ENCODE results near the gene JRKL. TPM values are rescaled to one million over a fixed set of nuclear protein-coding genes. Genes with fewer than 3 reads are reported as not detected.
A peak's percentile ranks its signal among the peaks of the same experiment; 100 is the strongest.
"Not testable (repeated sequence)": the region's sequence is repeated elsewhere in the genome, so short reads cannot be mapped to it uniquely, and the experiment has no call there.

The JRKL gene
- total RNA-seq, 2 experiments from 2014 or later = 12.9 to 15.7 TPM

DNA sequence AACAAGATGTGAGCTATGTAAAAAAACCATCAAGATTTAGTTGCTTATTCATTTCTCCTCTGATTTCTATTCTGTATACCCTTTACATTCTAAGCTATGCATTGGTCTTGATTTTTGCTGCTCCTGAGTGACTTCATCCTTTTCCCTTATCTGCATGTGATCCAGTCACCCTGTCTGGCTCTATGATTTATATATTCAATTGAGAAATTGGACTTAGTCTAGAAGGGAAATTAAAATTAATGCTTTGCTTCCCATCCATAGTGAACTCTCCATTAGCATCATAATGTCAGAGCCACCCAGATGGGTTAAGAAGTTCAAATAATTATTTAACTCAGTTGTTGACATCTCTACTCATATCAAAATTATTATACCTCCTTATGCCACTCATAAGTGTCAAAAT, 5.0 kb downstream of the JRKL start:
- ChIA-PET POLR2A (interaction anchor here (0.6 to 0.7 kb wide), 4 partner anchors 66 to 1427 kb away, joined by 3 to 6 read pairs (median 4); no protein-coding TSS in a partner anchor), CTCF (interaction anchor here (0.6 to 2.7 kb wide), 20 partner anchors 8 to 595 kb away, joined by 3 to 32 read pairs (median 6); no protein-coding TSS in a partner anchor)
- Mint-ChIP-seq H3K27ac (no peak overlapping the region), H3K27me3 (no peaks in the 10 kb centered on the region), H3K36me3 (ENCODE audit: low read depth) (peaks cover 19% of the 10 kb centered on the region), H3K4me3 (no peak overlapping the region), H3K4me1 (peaks cover 42% of the 10 kb centered on the region), H3K9me3 (ENCODE audit: low read depth) (peaks cover 4% of the 10 kb centered on the region)
- ATAC-seq = no peak
- intact Hi-C loops (cut with DNase I, micrococcal nuclease) = loop anchor here (1.0 to 5.0 kb wide), 4 partner anchors 137 to 1852 kb away; partner anchors contain the start of genes FUT4 (in 1 of the 2) and MTMR2 (in 1 of the 2)
- DNase-seq = no peak

DNA sequence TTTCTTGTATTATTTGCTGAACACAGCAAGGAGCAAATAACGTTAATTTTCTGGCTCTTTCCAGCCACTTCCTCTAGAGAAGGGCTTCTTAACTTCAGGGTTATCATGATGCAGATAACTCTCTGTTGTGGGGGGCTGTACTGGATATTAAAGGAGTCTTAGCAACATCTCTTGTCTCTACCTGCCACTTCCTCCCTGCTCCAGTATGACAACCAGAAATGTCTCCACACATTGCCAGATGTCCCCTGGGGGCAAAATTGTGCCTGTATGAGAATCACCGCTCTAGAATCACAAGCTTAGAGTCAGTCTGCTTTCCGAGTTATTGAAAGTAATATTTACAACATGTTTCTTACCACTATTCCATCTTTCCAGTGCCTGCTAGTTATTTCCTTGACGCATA, 6.8 kb downstream of the JRKL start:
- Mint-ChIP-seq H3K4me1 (peaks cover 27% of the 10 kb centered on the region), H3K27me3 (no peaks in the 10 kb centered on the region), H3K9me3 (ENCODE audit: low read depth) (no peaks in the 10 kb centered on the region), H3K27ac (no peak overlapping the region), H3K36me3 (ENCODE audit: low read depth) (peaks cover 6% of the 10 kb centered on the region), H3K4me3 (no peak overlapping the region)
- POLR2A ChIA-PET = interaction anchor here (0.5 kb wide), 1 partner anchor 285 kb away, joined by 3 read pairs; no protein-coding TSS in a partner anchor
- CTCF ChIA-PET = interaction anchor here (0.8 to 1.4 kb wide), 3 partner anchors 127 to 606 kb away, joined by 3 to 5 read pairs (median 4); partner anchors contain the start of gene CEP57
- ATAC-seq (no peak), DNase-seq (no peak)
- intact Hi-C loops (cut with DNase I, micrococcal nuclease) = no loop called here

DNA sequence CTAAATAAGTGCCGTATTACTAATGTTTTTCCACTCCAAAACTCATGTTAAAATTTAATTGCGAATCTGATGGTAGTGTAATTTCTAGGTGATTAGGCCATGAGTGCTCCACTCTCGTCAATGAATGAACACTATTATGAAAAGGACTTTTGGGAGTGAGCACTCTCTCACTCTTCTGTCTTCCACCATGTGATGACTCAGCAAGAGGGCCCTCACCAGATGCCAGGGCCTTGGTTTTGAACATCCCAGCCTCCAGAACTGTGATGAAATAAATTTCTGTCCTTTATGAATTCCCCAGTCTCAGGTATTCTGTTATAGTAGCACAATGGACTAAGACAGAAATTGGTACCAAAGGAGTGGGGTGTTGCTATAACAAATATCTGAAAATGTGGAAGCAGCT, 8.1 kb downstream of the JRKL start:
- no peak overlapping the region for H3K27ac Mint-ChIP-seq
- no peaks in the 10 kb centered on the region for H3K9me3 Mint-ChIP-seq (ENCODE audit: low read depth)
- CTCF ChIA-PET = no interaction called here
- DNase-seq (no peak), ATAC-seq (no peak)
- no peaks in the 10 kb centered on the region for H3K36me3 Mint-ChIP-seq (ENCODE audit: low read depth)
- H3K27me3 Mint-ChIP-seq = peaks cover under 1% of the 10 kb centered on the region
- H3K4me1 Mint-ChIP-seq = peaks cover 16% of the 10 kb centered on the region
- intact Hi-C loops (cut with DNase I, micrococcal nuclease) = no loop called here
- H3K4me3 Mint-ChIP-seq = no peak overlapping the region
- POLR2A ChIA-PET = no interaction called here

DNA sequence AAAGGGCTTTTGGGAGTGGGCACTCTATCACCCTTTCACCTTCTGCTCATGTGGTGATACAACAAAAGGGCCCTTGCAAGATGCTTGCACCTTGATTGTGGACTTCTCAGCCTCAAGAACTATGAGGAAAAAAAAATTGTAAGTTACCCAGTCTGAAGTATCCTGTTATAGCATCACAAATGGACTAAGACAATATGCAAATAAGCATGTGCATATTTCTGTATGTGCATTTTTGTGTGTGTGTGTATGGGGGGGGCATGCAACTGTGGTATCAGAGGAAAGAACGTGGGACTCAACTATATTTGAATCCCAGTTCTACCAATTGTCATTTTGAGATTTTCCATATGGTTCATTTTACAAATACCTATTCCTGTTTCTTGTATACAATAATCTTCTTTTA, 10.9 kb downstream of the JRKL start:
- intact Hi-C loops (cut with DNase I, micrococcal nuclease) = no loop called here
- Mint-ChIP-seq H3K9me3 (ENCODE audit: low read depth) (no peaks in the 10 kb centered on the region), H3K27me3 (peaks cover 2% of the 10 kb centered on the region), H3K36me3 (ENCODE audit: low read depth) (no peaks in the 10 kb centered on the region), H3K4me3 (no peak overlapping the region), H3K4me1 (peaks cover 7% of the 10 kb centered on the region), H3K27ac (no peak overlapping the region)
- DNase-seq (no peak), ATAC-seq (no peak)
- CTCF ChIA-PET = no interaction called here
- POLR2A ChIA-PET = no interaction called here

DNA sequence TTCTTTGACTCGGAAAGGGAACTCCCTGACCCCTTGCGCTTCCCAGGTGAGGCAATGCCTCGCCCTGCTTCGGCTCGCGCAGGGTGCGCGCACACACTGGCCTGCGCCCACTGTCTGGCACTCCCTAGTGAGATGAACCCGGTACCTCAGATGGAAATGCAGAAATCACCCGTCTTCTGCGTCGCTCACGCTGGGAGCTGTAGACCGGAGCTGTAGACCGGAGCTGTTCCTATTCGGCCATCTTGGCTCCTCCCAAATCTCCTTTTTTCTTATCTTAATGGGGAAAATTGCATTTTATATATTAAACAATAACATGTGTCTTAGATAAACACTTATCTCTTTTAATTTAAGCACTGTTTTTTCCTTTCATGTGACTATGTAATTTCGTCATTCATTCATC, 21.6 kb downstream of the JRKL start:
- H3K9me3 Mint-ChIP-seq (ENCODE audit: low read depth); POLR2A ChIA-PET; intact Hi-C loops (cut with DNase I, micrococcal nuclease); H3K4me1 Mint-ChIP-seq; H3K27ac Mint-ChIP-seq; H3K27me3 Mint-ChIP-seq; CTCF ChIA-PET; DNase-seq; H3K36me3 Mint-ChIP-seq (ENCODE audit: low read depth); ATAC-seq: not testable (repeated sequence)
- peak overlapping the region; percentile 32 for H3K4me3 Mint-ChIP-seq

DNA sequence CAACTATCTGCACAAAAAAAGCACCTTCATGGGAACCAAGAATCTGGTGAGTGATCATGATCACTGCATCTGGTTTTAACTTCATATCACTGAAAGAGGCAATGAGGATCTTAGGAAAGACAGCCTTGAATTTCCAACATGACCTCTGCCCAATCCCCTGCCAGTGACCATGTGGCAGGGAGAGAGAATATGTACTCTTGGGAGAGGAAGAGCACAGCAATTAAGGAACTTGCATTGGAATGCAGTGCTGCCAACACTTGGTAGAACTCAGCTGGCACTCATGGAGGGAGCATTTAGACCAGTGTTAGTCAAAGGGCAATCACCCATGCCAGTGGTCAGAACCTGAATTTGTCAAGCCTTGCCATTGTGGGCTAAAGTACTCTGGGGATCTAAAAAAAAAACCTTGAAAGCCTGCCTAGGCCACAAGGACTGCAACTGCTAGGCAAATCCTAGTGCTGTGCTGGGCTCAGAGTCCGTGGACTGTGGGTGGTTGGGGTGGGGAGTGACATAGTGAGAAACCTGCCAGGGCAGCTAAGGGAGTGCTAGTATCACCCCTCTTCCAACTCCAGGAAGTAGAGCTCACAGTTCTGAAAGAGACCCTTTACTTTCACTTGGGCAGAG, 23.1 kb downstream of the JRKL start:
- ATAC-seq = no peak
- Mint-ChIP-seq H3K4me1 (peaks cover 5% of the 10 kb centered on the region), H3K27me3 (peaks cover 11% of the 10 kb centered on the region)

DNA sequence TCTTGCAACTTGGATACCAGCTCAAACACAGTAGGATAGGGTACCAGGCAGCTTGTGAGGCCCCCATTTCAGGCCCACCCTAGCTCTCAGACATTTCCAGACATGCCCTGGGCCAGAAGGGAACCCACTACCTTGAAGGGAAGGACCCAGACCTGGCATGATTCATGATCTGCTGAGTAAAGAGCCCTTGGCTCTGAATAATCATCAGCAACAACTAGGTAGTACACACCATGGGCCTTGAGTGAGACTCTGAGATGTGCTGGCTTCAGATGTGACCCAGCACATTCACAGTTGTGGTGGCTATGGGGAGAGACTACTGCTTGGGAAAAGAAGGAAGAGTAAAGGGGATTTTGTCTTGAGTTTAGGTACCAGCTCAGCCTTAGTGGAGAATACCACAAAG, 23.6 kb downstream of the JRKL start:
- peaks cover 5% of the 10 kb centered on the region for H3K4me1 Mint-ChIP-seq
- intact Hi-C loops (cut with DNase I, micrococcal nuclease) = no loop called here
- ChIA-PET POLR2A (no interaction called here), CTCF (interaction anchor here (1.8 kb wide), 1 partner anchor 19 kb away, joined by 4 read pairs; no protein-coding TSS in a partner anchor)
- DNase-seq (no peak), ATAC-seq (no peak)
- H3K4me3 Mint-ChIP-seq = no peak overlapping the region
- H3K27me3 Mint-ChIP-seq = peaks cover 11% of the 10 kb centered on the region
- H3K9me3 Mint-ChIP-seq (ENCODE audit: low read depth) = no peaks in the 10 kb centered on the region
- H3K36me3 Mint-ChIP-seq (ENCODE audit: low read depth) = no peaks in the 10 kb centered on the region
- no peak overlapping the region for H3K27ac Mint-ChIP-seq

More for the DNA sequence above, 23.1 kb downstream of the JRKL start:
- DNase-seq = no peak
- Mint-ChIP-seq H3K9me3 (ENCODE audit: low read depth) (no peaks in the 10 kb centered on the region), H3K36me3 (ENCODE audit: low read depth) (no peaks in the 10 kb centered on the region), H3K27ac (no peak overlapping the region), H3K4me3 (no peak overlapping the region)
- CTCF ChIA-PET = no interaction called here
- POLR2A ChIA-PET = no interaction called here
- intact Hi-C loops (cut with DNase I, micrococcal nuclease) = no loop called here

DNA sequence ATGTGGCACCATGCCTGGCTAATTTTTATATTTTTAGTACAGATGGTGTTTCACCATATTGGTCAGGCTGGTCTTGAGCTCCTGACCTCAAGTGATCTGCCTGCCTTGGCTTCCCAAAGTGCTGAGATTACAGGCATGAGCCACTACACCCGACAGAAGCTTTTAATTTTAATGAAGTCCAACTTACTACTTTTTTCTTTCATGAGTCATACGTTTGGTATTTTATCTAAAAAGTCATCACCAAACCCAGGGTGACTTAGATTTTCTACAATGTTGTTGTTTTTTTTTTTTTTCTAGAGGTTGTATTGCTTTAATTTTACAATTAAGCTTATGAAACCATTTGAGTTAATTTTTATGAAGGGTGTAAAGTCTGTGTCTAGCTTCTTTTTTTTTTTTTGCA, 34.9 kb downstream of the JRKL start:
- Mint-ChIP-seq H3K27ac (no peak overlapping the region), H3K9me3 (ENCODE audit: low read depth) (no peaks in the 10 kb centered on the region), H3K4me3 (no peak overlapping the region), H3K4me1 (peaks cover 14% of the 10 kb centered on the region), H3K36me3 (ENCODE audit: low read depth) (no peaks in the 10 kb centered on the region), H3K27me3 (peaks cover 28% of the 10 kb centered on the region)
- ChIA-PET POLR2A (interaction anchor here (0.6 to 0.7 kb wide), 2 partner anchors 228 to 634 kb away, joined by 3 to 5 read pairs; no protein-coding TSS in a partner anchor), CTCF (interaction anchor here (0.6 to 3.9 kb wide), 11 partner anchors 10 to 1638 kb away, joined by 3 to 39 read pairs (median 4); no protein-coding TSS in a partner anchor)
- DNase-seq = no peak
- intact Hi-C loops (cut with DNase I, micrococcal nuclease) = loop anchor here (1.0 to 5.0 kb wide), 6 partner anchors 588 to 1902 kb away; partner anchors contain the start of gene CEP57 (in 1 of the 2)
- ATAC-seq = peak; percentile 80

DNA sequence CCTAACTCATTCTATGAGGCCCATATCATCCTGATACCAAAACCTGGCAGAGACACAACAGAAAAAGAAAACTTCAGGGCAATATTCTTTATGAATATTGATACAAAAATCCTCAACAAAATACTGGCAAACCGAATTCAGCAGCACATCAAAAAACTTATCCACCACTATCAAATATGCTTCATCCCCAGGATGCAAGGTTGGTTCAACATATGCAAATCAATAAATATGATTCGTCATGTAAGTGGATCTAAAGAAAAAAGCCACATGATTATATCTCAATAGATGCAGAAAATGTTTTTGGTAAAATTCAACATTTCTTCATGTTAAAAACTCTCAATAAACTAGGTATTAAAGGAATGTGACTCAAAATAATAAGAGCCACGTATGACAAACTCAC, 40.9 kb downstream of the JRKL start:
- Mint-ChIP-seq H3K4me1 (peaks cover 8% of the 10 kb centered on the region), H3K27me3 (peaks cover 37% of the 10 kb centered on the region), H3K4me3 (no peak overlapping the region), H3K36me3 (ENCODE audit: low read depth) (no peaks in the 10 kb centered on the region), H3K27ac (no peak overlapping the region), H3K9me3 (ENCODE audit: low read depth) (no peaks in the 10 kb centered on the region)
- intact Hi-C loops (cut with DNase I, micrococcal nuclease) = no loop called here
- ChIA-PET CTCF (interaction anchor here (0.5 kb wide), 1 partner anchor 1061 kb away, joined by 4 read pairs; no protein-coding TSS in a partner anchor), POLR2A (no interaction called here)
- DNase-seq = no peak
- ATAC-seq = no peak

DNA sequence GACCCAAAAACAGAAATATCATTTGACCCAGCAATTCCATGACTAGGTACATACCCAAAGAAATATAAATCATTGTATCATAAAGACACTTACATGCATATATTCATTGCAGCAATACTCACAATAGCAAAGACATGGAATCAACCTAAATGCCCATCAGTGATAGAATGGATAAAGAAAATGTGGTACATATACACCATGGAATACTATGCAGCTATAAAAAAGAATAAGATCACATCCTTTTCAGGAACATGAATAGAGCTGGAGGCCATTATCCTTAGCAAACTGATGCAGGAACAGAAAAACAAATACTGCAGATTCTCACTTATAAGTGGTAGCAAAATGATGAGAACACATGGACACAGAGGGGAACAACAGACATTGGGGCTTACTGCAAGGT, 42.8 kb downstream of the JRKL start:
- H3K27ac Mint-ChIP-seq; H3K9me3 Mint-ChIP-seq (ENCODE audit: low read depth); POLR2A ChIA-PET; H3K4me1 Mint-ChIP-seq; DNase-seq; intact Hi-C loops (cut with DNase I, micrococcal nuclease); H3K4me3 Mint-ChIP-seq; ATAC-seq; H3K36me3 Mint-ChIP-seq (ENCODE audit: low read depth); CTCF ChIA-PET: not testable (repeated sequence)
- peaks cover 41% of the 10 kb centered on the region for H3K27me3 Mint-ChIP-seq

All from activated CD4-positive, alpha-beta T cell treated with anti-CD3 and anti-CD28 coated beads for 36 hours (primary cell).